Testis (tissue), 2 donors: Measurements from ENCODE around the gene NALCN.

Experiments
- POLR2A ChIP-seq: fragments of 450-650 bp; IDR thresholded peaks from one replicate; pipeline ENCODE4 v1.6.1; 2017; ENCODE audit warnings: antibody characterized with exemption, mild to moderate bottlenecking, moderate library complexity
- TF ChIP-seq, protein P1 (sequence below), 3 experiments: fragments of 450-650 bp in 2 of 3; fragments of 200-600 bp in 1 of 3; sonication (generic) in 1 of 3; IDR thresholded peaks; one replicate each; pipeline ENCODE4 v1.5.1; 2016 to 2019; ENCODE audit warnings: antibody characterized with exemption in 3 of 3, mild to moderate bottlenecking in 2 of 3, moderate library complexity in 1 of 3

- TF ChIP-seq, protein P1, sequence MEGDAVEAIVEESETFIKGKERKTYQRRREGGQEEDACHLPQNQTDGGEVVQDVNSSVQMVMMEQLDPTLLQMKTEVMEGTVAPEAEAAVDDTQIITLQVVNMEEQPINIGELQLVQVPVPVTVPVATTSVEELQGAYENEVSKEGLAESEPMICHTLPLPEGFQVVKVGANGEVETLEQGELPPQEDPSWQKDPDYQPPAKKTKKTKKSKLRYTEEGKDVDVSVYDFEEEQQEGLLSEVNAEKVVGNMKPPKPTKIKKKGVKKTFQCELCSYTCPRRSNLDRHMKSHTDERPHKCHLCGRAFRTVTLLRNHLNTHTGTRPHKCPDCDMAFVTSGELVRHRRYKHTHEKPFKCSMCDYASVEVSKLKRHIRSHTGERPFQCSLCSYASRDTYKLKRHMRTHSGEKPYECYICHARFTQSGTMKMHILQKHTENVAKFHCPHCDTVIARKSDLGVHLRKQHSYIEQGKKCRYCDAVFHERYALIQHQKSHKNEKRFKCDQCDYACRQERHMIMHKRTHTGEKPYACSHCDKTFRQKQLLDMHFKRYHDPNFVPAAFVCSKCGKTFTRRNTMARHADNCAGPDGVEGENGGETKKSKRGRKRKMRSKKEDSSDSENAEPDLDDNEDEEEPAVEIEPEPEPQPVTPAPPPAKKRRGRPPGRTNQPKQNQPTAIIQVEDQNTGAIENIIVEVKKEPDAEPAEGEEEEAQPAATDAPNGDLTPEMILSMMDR (IDR thresholded peaks at IDR 0.05), result no peak
- no peak for TF ChIP-seq POLR2A
These were observed 77.1 kb downstream of the NALCN start for GRCh38 chr13:101339202-101339601.
